PC-3 (cell line): ENCODE measurements around the gene ZNF385C. TPM values are rescaled to one million over a fixed set of nuclear protein-coding genes. Genes with fewer than 3 reads are reported as not detected.

Source experiments
- ATAC-seq: fragments of 200-7000 bp; cut with Tn5 transposase; 2 replicates; pipeline ENCODE4 v1.9.1; 2020; ENCODE audit warnings: mild to moderate bottlenecking, moderate library complexity
- BruUV-seq: library from RNA; stranded (reverse); fragments of 400-500 nt; replicated peaks from 2 replicates; lab custom pipeline; 2021; lab: Mats Ljungman, UMichigan
- CTCF ChIA-PET: fragments of 300-600 bp; sonication (Branson Sonifier 250); formaldehyde crosslinking; loops from one replicate; lab custom pipeline; 2022; ENCODE audit warnings: antibody characterized with exemption; lab: Charles Lee
- POLR2A ChIA-PET: fragments of 300-600 bp; sonication (Branson Sonifier 250); formaldehyde crosslinking; loops from one replicate; lab custom pipeline; 2022; ENCODE audit warnings: antibody characterized with exemption; ENCODE audit not compliant: unreplicated experiment; lab: Charles Lee
- DNase-seq: peaks from one replicate; pipeline ENCODE4 v3.0.0-alpha.2; 2015
- H2AFZ ChIP-seq: fragments of 300-600 bp; sonication (generic); 2 replicates; pipeline ENCODE4 v1.6.0; 2016; ENCODE audit warnings: antibody characterized with exemption, low read length
- H3F3A ChIP-seq: fragments of 300-600 bp; sonication (generic); one replicate; pipeline ENCODE4 v1.6.0; 2017; ENCODE audit warnings: antibody characterized with exemption, low read length, control low read depth, mild to moderate bottlenecking; ENCODE audit not compliant: unreplicated experiment
- H3K27ac ChIP-seq: fragments of 300-600 bp; sonication (generic); 2 replicates; pipeline ENCODE4 v1.5.1; 2016; ENCODE audit warnings: mild to moderate bottlenecking, low read length
- H3K27me3 ChIP-seq: fragments of 300-600 bp; sonication (generic); 2 replicates; pipeline ENCODE4 v1.6.1; 2016; ENCODE audit warnings: low read length, mixed read lengths
- H3K36me3 ChIP-seq: fragments of 300-600 bp; sonication (generic); 2 replicates; pipeline ENCODE4 v1.6.1; 2016; ENCODE audit warnings: low read depth, mixed run types, low read length, mixed read lengths
- H3K4me1 ChIP-seq: fragments of 300-600 bp; sonication (generic); 2 replicates; pipeline ENCODE4 v1.5.1; 2016; ENCODE audit warnings: low read length; ENCODE audit not compliant: insufficient read depth
- H3K4me2 ChIP-seq: fragments of 300-600 bp; sonication (generic); 2 replicates; pipeline ENCODE4 v1.6.0; 2016; ENCODE audit warnings: low read length
- H3K4me3 ChIP-seq: fragments of 300-600 bp; sonication (generic); 2 replicates; pipeline ENCODE4 v1.5.1; 2016; ENCODE audit warnings: mild to moderate bottlenecking, low read length, mixed read lengths
- H3K79me2 ChIP-seq: fragments of 300-600 bp; sonication (generic); 2 replicates; pipeline ENCODE4 v1.6.1; 2017; ENCODE audit warnings: low read length, mixed read lengths
- H3K9ac ChIP-seq: fragments of 300-600 bp; sonication (generic); 2 replicates; pipeline ENCODE4 v1.6.0; 2016; ENCODE audit warnings: mild to moderate bottlenecking, low read length
- H3K9me2 ChIP-seq: fragments of 300-600 bp; sonication (generic); replicated peaks from 2 replicates; pipeline ENCODE4 v1.6.1; 2016; ENCODE audit warnings: mixed run types, low read length, mixed read lengths
- H3K9me3 ChIP-seq: fragments of 300-600 bp; sonication (generic); 2 replicates; pipeline ENCODE4 v1.6.1; 2016; ENCODE audit warnings: low read length, mixed read lengths
- H4K20me1 ChIP-seq: fragments of 300-600 bp; sonication (generic); 2 replicates; pipeline ENCODE4 v1.6.1; 2016; ENCODE audit warnings: low read length, mixed read lengths
- CTCF ChIP-seq: fragments of 300-600 bp; sonication (generic); conservative IDR thresholded peaks from 2 replicates; pipeline ENCODE4 v1.5.1; 2017; ENCODE audit warnings: antibody characterized with exemption, low read depth, mild to moderate bottlenecking, low read length
- EZH2 ChIP-seq: fragments of 300-600 bp; sonication (generic); IDR thresholded peaks from one replicate; pipeline ENCODE4 v1.6.1; 2017; ENCODE audit warnings: antibody characterized with exemption, mild to moderate bottlenecking, low read length; ENCODE audit not compliant: unreplicated experiment
- EZH2phosphoT487 ChIP-seq: fragments of 300-600 bp; sonication (generic); IDR thresholded peaks from 2 replicates; pipeline ENCODE4 v1.6.1; 2018; ENCODE audit warnings: mild to moderate bottlenecking, antibody characterized with exemption, low read length, borderline replicate concordance
- intact Hi-C: fragments of 100-400 bp; cut with micrococcal nuclease; formaldehyde crosslinking; loops from 2 replicates; pipeline ENCODE4 v1.9.0; 2023
- total RNA-seq: library from RNA; depleted of rRNA; stranded (reverse); fragments of >200 nt; gene quantifications from 2 replicates; pipeline ENCODE4 v1.2.3, GENCODE V29; 2014

The ZNF385C gene
- total RNA-seq, 1 experiment from 2014 or later: 0.04 TPM

GRCh38 chr17:42065201-42065600 is 33.1 kb downstream of the ZNF385C start:
- Histone ChIP-seq H3K36me3 (no peaks in the 10 kb centered on the region; the same call in 1 of the 2 replicates), H3K9me3 (no peaks in the 10 kb centered on the region), H3K27ac (no peak overlapping the region), H4K20me1 (no peaks in the 10 kb centered on the region), H3K9ac (no peak overlapping the region), H3K9me2 (no peaks in the 10 kb centered on the region), H3K4me2 (no peak overlapping the region), H3K79me2 (no peaks in the 10 kb centered on the region), H3K27me3 (no peaks in the 10 kb centered on the region), H2AFZ (no peak overlapping the region), H3F3A (no peaks in the 10 kb centered on the region), H3K4me3 (no peak overlapping the region), H3K4me1 (no peaks in the 10 kb centered on the region)
- ChIA-PET POLR2A (no interaction called here), CTCF (interaction anchor here (0.6 to 1.9 kb wide), 3 partner anchors 27 to 462 kb away, joined by 3 to 6 read pairs (median 6); no protein-coding TSS in a partner anchor)
- ATAC-seq (no peak), DNase-seq (no peak)
- no TSS peak for BruUV-seq
- TF ChIP-seq CTCF (no peak), EZH2 (no peak), EZH2phosphoT487 (no peak)
- intact Hi-C loops: no loop called here

GRCh38 chr17:42062681-42063080 is 35.6 kb downstream of the ZNF385C start:
- intact Hi-C loops: no loop called here
- BruUV-seq: no TSS peak
- H3K4me2 ChIP-seq: no peak overlapping the region

More at GRCh38 chr17:42062681-42063080, 35.6 kb downstream of the ZNF385C start:
- Histone ChIP-seq H3K27ac (no peak overlapping the region), H3K36me3 (no peaks in the 10 kb centered on the region; the same call in 1 of the 2 replicates), H3K9me2 (no peaks in the 10 kb centered on the region), H4K20me1 (no peaks in the 10 kb centered on the region), H3K4me3 (no peak overlapping the region), H3K4me1 (no peaks in the 10 kb centered on the region), H3K27me3 (no peaks in the 10 kb centered on the region), H2AFZ (no peak overlapping the region), H3K9me3 (no peaks in the 10 kb centered on the region), H3K79me2 (no peaks in the 10 kb centered on the region), H3F3A (no peaks in the 10 kb centered on the region), H3K9ac (no peak overlapping the region)
- POLR2A ChIA-PET: interaction anchor here (0.6 kb wide), 1 partner anchor 90 kb away, joined by 4 read pairs; no protein-coding TSS in a partner anchor
- TF ChIP-seq EZH2 (no peak), CTCF (no peak), EZH2phosphoT487 (no peak)
- CTCF ChIA-PET: no interaction called here
- DNase-seq (no peak), ATAC-seq (no peak)
